GM21367 (cell line): ENCODE results near the gene CCNH.

Experiments used
- ATAC-seq: cut with Tn5 transposase; IDR thresholded peaks from one replicate; pipeline ENCODE4 v1.9.1; 2021; ENCODE audit not compliant: unreplicated experiment

Gene CCNH

GRCh38 chr5:87361536-87362213 is 51.1 kb downstream of the CCNH start:
- no peak for ATAC-seq

DNA sequence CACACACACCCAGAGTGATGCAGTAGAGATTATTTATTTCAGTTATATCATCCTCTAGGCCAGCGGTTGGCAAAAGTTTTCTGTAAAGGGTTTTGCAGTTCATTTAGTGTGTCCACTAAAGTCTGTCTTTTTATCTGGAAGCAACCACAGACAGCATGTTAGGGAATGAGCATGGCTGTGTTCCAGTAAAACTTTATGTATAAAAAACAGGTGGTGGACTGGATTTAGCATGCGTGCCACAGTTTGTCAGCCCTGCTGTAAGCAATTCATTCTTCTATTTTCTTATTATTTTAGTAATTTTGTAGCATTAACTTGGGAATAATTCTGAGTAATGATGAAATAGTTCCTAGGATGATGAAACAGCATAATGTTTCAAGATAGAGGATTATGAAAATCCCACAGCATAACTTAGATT is 51.7 kb downstream of the CCNH start:
- ATAC-seq, result no peak

- no peak for ATAC-seq
Measured at GRCh38 chr5:87360132-87360531, 52.6 kb downstream of the CCNH start.

DNA sequence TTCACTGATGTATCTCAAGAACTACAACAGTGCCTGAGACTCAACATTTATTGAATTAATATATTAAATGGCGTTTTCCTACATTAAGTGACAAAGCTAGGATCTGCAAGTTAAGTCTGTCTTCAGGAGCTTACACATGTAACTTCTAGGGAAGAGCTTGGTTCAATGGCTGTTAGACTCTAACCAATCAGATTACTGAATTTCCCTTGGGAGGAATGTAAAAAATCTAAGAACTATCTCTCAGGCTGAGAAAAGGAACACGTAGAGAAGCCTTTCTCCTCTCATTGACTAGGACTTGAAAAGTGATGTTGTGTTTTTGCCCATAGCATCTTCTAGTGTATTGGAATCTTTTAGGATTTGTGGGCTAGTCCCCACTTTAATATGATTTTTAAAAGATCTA is 53.6 kb downstream of the CCNH start:
- ATAC-seq, result no peak

DNA sequence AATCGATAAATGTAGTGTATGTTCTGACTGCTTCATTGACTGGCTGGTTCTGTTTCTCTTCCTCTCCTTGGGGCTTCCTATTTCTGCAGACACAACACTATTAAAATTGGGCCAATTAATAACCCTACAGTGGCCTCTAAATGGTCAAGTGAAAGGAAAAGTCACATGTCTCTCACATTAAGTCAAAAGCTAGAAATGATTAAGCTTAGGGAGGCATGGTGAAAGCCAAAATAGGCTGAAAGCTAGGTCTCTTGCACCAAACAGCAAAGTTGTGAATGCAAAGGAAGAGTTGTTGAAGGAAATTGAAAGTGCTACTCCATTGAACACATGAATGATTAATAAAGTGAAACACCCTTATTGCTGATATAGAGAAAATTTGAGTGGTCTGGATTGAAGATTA is 58.2 kb downstream of the CCNH start:
- ATAC-seq, result peak; percentile 56

DNA sequence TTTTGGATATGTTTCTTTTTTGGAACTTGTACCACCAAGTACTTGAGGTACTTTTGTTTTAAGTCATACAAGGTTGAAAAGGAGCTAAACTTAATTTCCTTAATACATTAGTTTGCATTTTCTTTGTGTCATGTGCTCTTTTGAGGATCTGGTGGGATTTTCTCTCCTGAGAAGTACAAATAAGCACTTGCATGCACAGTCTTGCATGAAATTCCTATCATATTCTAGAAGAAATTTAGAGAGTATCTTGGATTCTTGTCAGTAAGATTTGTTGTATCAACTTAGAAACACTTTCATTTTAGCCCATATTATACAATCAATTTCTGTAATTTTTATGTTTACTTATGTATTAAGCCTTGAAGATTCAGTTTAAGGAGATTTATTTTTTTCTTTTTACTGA is 64.9 kb downstream of the CCNH start:
- ATAC-seq, result no peak

DNA sequence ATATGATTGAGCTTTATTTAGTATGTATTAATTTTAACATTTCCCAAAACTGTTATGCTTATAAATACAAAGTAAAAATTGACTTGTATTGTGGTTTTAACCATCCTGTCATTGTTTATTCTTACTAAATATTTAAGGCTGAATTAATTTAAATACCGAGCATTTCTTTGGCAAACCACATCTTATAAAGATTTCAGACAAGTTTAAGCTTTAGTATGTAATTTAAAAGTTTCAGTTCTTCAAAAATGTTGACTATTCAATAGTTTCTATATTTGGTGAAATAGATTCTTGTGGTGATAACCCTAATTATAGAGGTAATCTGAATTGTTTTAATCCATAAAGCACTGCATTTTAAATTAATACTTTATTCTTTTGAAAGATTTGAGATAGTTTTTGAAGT is 65.5 kb downstream of the CCNH start:
- ATAC-seq, result no peak
